Parathyroid adenoma (tissue), 2 donors: ENCODE data around the gene ITGB5.

Experiments
- H2AFZ ChIP-seq: fragments of 300-600 bp; sonication (generic); one replicate; pipeline ENCODE4 v1.7.0; 2017; ENCODE audit warnings: antibody characterized with exemption, mild to moderate bottlenecking
- H3K27ac ChIP-seq: fragments of 300-600 bp; sonication (generic); one replicate; pipeline ENCODE4 v1.7.0; 2017
- H3K27me3 ChIP-seq: fragments of 300-600 bp; sonication (generic); one replicate; pipeline ENCODE4 v1.7.0; 2017; ENCODE audit warnings: low read length; ENCODE audit not compliant: control insufficient read depth, insufficient read depth
- H3K36me3 ChIP-seq: fragments of 300-600 bp; sonication (generic); one replicate; pipeline ENCODE4 v1.7.0; 2017; ENCODE audit warnings: low read length; ENCODE audit not compliant: control insufficient read depth, insufficient read depth
- H3K4me1 ChIP-seq: fragments of 300-600 bp; sonication (generic); one replicate; pipeline ENCODE4 v1.7.0; 2017; ENCODE audit warnings: control low read depth
- H3K4me2 ChIP-seq: fragments of 300-600 bp; sonication (generic); one replicate; pipeline ENCODE4 v1.7.0; 2017; ENCODE audit warnings: low read length
- H3K4me3 ChIP-seq: fragments of 300-600 bp; sonication (generic); one replicate; pipeline ENCODE4 v1.7.0; 2017; ENCODE audit warnings: low read depth, low read length
- H3K79me2 ChIP-seq: fragments of 300-600 bp; sonication (generic); one replicate; pipeline ENCODE4 v1.7.0; 2017; ENCODE audit warnings: control low read depth
- H3K9ac ChIP-seq: fragments of 300-600 bp; sonication (generic); one replicate; pipeline ENCODE4 v1.7.0; 2017; ENCODE audit warnings: mild to moderate bottlenecking
- H3K9me3 ChIP-seq: fragments of 300-600 bp; sonication (generic); one replicate; pipeline ENCODE4 v1.7.0; 2017; ENCODE audit warnings: low read length; ENCODE audit not compliant: control insufficient read depth
- TF ChIP-seq, protein P1 (sequence below): fragments of 300-600 bp; sonication (generic); IDR thresholded peaks from one replicate; pipeline ENCODE4 v1.7.0; 2017; ENCODE audit warnings: antibody characterized with exemption, mild to moderate bottlenecking
- donor health status: primary hyperparathyroidism.

Gene ITGB5

DNA sequence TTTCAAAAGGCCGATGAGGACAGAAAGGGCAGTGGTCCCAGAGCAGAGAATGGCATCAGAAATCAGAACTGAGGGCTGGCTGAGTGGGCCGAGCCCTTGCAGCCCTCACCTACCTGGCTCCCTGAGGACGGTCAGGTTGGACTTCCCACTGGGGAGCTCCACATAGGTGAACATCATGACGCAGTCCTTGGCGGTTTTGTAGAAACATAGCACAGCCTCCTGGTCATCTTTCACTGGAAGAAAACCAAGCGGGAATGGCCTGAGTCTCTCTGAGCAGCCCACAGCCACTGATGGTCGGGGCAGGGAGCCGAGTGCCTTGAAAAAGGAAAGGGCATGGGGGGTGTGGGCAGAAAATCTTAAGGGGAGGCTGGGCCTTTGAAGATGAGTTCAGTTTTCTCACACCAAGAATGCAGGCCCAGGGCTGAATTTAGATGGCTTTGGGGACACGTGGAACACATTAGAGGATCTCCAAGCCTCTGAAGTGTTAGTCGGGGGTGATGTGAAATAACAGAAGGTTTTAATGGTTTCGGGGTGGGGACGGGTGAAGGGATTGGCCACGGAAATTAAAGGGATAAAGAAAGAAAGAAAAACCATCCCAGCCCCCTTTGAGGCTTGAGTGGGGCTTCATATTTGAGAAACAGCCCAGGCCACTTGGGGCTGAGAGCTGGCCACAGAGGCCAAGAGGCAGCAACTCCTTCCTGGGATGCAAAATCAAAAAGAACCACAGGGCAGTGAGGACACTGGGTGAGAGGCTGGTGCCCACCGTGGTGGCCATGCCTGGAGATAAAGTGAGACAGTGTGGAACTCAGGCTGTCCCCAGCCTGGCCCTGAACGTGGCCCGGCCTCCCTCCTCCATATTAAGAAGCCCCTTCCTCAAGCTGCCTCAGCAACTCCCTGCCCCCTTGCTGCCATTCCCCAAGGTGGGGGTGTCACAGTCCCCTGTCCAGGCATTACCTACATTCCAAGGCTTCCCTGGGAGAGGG lies 120.8 kb downstream of the ITGB5 start:
- H3K4me3 ChIP-seq: no peak overlapping the region
- no peak overlapping the region for H3K4me2 ChIP-seq
- no peak overlapping the region for H3K27ac ChIP-seq
- H3K79me2 ChIP-seq: no peaks in the 10 kb centered on the region
- peaks cover 20% of the 10 kb centered on the region for H3K4me1 ChIP-seq
- no peaks in the 10 kb centered on the region for H3K27me3 ChIP-seq
- H2AFZ ChIP-seq: no peak overlapping the region
- no peaks in the 10 kb centered on the region for H3K36me3 ChIP-seq
- H3K9me3 ChIP-seq: no peaks in the 10 kb centered on the region
- H3K9ac ChIP-seq: no peak overlapping the region
- TF ChIP-seq, protein P1, sequence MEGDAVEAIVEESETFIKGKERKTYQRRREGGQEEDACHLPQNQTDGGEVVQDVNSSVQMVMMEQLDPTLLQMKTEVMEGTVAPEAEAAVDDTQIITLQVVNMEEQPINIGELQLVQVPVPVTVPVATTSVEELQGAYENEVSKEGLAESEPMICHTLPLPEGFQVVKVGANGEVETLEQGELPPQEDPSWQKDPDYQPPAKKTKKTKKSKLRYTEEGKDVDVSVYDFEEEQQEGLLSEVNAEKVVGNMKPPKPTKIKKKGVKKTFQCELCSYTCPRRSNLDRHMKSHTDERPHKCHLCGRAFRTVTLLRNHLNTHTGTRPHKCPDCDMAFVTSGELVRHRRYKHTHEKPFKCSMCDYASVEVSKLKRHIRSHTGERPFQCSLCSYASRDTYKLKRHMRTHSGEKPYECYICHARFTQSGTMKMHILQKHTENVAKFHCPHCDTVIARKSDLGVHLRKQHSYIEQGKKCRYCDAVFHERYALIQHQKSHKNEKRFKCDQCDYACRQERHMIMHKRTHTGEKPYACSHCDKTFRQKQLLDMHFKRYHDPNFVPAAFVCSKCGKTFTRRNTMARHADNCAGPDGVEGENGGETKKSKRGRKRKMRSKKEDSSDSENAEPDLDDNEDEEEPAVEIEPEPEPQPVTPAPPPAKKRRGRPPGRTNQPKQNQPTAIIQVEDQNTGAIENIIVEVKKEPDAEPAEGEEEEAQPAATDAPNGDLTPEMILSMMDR: no peak

DNA sequence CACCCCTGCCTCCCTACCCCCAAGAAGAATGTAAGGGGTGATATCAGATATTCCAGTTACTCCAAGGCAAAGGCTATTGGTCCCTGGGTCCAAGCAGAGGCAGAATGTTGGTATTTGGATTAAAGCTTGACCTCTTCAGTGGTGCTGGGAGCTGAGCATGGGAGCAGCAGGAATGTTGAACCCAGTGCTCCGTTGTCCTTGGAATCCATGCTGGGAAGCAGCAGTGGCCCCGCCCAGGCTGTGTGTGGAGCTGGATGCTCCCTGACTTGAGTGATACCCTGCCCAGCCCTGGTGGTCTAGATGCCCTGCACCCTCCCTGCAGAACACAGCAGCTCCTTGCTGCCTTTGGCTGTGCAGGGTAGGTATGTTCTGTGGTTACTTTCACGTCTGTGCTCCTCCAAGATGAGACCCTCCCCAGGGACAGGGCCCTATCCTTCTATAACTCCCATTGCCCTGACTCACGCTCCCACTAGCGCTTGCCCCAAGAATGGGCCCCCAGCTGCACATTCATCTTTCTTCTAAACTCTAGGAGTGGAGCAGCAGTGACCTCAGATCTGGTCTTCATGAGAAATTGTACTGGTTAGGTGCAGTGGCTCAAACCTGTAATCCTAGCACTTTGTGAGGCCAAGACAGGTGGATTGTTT lies 121.8 kb downstream of the ITGB5 start:
- Histone ChIP-seq H3K36me3 (no peaks in the 10 kb centered on the region), H3K27me3 (no peaks in the 10 kb centered on the region), H2AFZ (no peak overlapping the region), H3K9me3 (no peaks in the 10 kb centered on the region), H3K4me3 (no peak overlapping the region), H3K27ac (no peak overlapping the region), H3K79me2 (no peaks in the 10 kb centered on the region), H3K4me1 (peaks cover 11% of the 10 kb centered on the region), H3K4me2 (no peak overlapping the region), H3K9ac (no peak overlapping the region)
- TF ChIP-seq, protein P1: no peak

DNA sequence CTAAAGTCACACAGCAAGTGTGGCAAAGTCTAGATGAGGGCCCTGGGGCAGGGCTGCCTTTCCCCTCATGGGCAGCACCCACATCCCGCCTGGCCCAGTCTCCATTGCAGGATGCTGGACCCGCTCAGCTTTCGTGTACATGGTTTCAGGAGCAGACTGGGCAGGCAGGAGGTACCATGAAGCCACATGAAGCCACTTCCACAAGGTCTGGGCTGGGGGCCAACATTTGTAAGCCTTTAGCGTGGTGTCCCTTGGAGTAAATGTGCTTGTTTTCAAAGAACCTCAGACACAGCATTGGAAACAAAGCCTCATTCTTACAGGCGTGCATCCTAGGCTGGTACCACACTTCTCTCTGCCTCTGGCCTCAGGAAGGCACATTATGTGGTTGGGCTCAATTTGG lies 122.4 kb downstream of the ITGB5 start:
- Histone ChIP-seq H2AFZ (no peak overlapping the region), H3K27ac (no peak overlapping the region), H3K9me3 (no peaks in the 10 kb centered on the region), H3K36me3 (no peaks in the 10 kb centered on the region), H3K4me1 (peaks cover 6% of the 10 kb centered on the region), H3K9ac (no peak overlapping the region), H3K4me2 (no peak overlapping the region), H3K79me2 (no peaks in the 10 kb centered on the region), H3K27me3 (no peaks in the 10 kb centered on the region), H3K4me3 (no peak overlapping the region)
- TF ChIP-seq, protein P1: no peak

DNA sequence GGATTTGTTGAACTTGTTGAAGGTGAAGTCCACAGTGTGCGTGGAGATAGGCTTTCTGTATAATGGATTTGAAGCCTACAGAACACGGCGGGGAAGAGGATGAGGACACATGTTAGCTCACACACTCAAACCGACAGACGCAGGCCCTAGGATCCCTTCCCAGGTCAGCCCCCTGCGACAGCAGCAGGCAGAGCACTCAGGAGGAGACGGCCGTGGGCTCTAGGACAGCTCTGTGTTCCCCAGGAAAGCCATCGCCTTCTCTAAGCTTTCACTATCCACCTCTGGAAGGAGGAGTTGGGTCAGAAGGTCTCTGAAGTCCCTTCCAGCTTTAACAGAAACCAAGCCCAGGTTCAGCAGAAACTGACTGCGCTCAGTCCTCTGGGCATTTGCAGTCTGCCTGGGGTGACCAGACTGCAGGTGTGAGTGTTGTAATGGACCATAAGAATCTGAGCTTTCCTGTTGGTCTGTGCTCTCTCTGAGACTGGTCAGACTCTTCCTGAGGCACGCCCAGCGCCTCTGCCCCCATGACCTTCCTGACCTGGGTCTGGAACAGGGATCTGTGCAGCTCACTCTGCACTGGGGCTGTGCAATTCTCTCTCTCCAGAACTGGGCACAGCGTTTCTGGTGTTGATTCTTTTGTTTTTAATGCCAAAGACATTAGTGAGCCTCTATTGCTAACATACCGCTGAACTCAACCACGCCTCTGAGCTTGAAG lies 123.4 kb downstream of the ITGB5 start:
- no peaks in the 10 kb centered on the region for H3K79me2 ChIP-seq
- no peaks in the 10 kb centered on the region for H3K36me3 ChIP-seq

More for the DNA sequence above, 123.4 kb downstream of the ITGB5 start:
- peaks cover 6% of the 10 kb centered on the region for H3K4me1 ChIP-seq
- H2AFZ ChIP-seq: no peak overlapping the region
- no peaks in the 10 kb centered on the region for H3K9me3 ChIP-seq
- no peaks in the 10 kb centered on the region for H3K27me3 ChIP-seq
- TF ChIP-seq, protein P1: no peak
- no peak overlapping the region for H3K4me2 ChIP-seq
- H3K27ac ChIP-seq: no peak overlapping the region
- no peak overlapping the region for H3K9ac ChIP-seq
- no peak overlapping the region for H3K4me3 ChIP-seq
